ENCODE results near the gene LRTM1.

GRCh38 chr3:54905920-54906319, 21.9 kb downstream of the LRTM1 start:
- TF ChIP-seq CTCF (conservative IDR thresholded peaks at IDR 0.05; ENCODE audit: low read depth, low read length) = no peak
- no peak for TF ChIP-seq EZH2 (IDR thresholded peaks at IDR 0.05; ENCODE audit: low read length, unreplicated experiment)
